ENCODE data around the gene RALGDS.
"Not testable (repeated sequence)": the region's sequence is repeated elsewhere in the genome, so short reads cannot be mapped to it uniquely, and the experiment has no call there.

RALGDS gene

DNA sequence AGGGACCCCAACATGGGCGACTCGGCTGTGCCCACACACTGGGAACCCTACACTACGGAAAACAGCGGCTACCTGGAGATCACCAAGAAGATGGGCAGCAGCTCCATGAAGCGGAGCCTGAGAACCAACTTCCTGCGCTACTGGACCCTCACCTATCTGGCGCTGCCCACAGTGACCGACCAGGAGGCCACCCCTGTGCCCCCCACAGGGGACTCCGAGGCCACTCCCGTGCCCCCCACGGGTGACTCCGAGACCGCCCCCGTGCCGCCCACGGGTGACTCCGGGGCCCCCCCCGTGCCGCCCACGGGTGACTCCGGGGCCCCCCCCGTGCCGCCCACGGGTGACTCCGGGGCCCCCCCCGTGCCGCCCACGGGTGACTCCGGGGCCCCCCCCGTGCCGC, 50.1 kb downstream of the RALGDS start:
- not testable (repeated sequence) for FAIRE-seq; DNase-seq (ENCODE audit: low spot score)

GRCh38 chr9:133070500-133070961, 50.5 kb downstream of the RALGDS start:
- not testable (repeated sequence) for DNase-seq (ENCODE audit: low spot score)
- FAIRE-seq, result peak; percentile 67

DNA sequence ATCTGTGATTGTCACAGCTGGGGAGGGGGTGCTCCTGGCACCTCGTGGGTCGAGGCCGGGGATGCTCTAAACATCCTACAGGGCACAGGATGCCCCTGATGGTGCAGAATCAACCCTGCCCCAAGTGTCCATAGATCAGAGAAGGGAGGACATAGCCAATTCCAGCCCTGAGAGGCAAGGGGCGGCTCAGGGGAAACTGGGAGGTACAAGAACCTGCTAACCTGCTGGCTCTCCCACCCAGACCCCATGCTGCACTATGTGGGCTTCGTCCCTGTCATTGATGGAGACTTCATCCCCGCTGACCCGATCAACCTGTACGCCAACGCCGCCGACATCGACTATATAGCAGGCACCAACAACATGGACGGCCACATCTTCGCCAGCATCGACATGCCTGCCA, 52.6 kb downstream of the RALGDS start:
- DNase-seq (ENCODE audit: low spot score), result not testable (repeated sequence)
- FAIRE-seq, result peak; percentile 99

DNA sequence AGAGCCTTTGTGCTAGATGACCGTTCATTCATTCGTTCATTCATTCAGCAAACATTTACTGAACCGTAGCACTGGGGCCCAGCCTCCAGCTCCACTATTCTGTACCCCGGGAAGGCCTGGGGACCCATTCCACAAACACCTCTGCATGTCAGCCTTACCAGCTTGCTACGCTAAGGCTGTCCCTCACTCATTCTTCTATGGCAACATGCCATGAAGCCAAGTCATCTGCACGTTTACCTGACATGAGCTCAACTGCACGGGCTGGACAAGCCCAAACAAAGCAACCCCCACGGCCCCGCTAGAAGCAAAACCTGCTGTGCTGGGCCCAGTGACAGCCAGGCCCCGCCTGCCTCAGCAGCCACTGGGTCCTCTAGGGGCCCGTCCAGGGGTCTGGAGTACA, 53.2 kb downstream of the RALGDS start:
- FAIRE-seq (no peak), DNase-seq (ENCODE audit: low spot score) (no peak)

DNA sequence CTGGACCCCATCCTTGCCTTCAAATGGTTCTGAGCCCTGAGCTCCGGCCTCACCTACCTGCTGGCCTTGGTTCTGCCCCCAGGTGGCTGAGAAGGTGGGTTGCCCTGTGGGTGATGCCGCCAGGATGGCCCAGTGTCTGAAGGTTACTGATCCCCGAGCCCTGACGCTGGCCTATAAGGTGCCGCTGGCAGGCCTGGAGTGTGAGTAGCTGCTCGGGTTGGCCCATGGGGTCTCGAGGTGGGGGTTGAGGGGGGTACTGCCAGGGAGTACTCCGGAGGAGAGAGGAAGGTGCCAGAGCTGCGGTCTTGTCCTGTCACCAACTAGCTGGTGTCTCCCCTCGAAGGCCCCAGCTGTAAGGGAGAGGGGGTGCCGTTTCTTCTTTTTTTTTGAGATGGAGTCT, 54.0 kb downstream of the RALGDS start:
- FAIRE-seq, result no peak

DNA sequence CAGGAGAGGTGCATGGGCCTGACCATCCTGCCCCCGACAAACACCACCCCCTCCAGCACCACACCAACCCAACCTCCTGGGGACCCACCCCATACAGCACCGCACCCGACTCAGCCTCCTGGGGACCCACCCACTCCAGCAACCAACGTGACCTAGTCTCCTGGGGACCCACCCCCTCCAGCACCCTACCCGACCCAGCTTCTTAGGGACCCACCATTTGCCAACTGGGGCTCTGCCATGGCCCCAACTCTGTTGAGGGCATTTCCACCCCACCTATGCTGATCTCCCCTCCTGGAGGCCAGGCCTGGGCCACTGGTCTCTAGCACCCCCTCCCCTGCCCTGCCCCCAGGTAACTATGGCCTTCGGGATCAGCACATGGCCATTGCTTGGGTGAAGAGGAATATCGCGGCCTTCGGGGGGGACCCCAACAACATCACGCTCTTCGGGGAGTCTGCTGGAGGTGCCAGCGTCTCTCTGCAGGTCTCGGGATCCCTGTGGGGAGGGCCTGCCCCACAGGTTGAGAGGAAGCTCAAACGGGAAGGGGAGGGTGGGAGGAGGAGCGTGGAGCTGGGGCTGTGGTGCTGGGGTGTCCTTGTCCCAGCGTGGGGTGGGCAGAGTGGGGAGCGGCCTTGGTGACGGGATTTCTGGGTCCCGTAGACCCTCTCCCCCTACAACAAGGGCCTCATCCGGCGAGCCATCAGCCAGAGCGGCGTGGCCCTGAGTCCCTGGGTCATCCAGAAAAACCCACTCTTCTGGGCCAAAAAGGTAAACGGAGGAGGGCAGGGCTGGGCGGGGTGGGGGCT, 54.7 kb downstream of the RALGDS start:
- FAIRE-seq (no peak), DNase-seq (ENCODE audit: low spot score) (no peak)

More for the DNA sequence above, 54.0 kb downstream of the RALGDS start:
- DNase-seq (ENCODE audit: low spot score), result no peak

- no peak for FAIRE-seq
Observed at GRCh38 chr9:133065070-133065388, 56.0 kb downstream of the RALGDS start.

DNA sequence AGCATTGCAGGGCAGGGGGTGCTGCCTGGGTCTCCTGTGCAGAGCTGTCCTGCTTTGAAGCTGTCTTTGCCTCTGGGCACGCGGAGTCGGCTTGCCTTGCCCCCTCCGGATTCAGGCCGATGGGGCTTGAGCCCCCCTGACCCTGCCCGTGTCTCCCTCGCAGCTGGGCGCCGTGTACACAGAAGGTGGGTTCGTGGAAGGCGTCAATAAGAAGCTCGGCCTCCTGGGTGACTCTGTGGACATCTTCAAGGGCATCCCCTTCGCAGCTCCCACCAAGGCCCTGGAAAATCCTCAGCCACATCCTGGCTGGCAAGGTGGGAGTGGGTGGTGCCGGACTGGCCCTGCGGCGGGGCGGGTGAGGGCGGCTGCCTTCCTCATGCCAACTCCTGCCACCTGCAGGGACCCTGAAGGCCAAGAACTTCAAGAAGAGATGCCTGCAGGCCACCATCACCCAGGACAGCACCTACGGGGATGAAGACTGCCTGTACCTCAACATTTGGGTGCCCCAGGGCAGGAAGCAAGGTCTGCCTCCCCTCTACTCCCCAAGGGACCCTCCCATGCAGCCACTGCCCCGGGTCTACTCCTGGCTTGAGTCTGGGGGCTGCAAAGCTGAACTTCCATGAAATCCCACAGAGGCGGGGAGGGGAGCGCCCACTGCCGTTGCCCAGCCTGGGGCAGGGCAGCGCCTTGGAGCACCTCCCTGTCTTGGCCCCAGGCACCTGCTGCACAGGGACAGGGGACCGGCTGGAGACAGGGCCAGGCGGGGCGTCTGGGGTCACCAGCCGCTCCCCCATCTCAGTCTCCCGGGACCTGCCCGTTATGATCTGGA, 56.6 kb downstream of the RALGDS start:
- DNase-seq (ENCODE audit: low spot score), result no peak
- FAIRE-seq, result no peak

More at GRCh38 chr9:133065070-133065388, 56.0 kb downstream of the RALGDS start:
- no peak for DNase-seq (ENCODE audit: low spot score)

- FAIRE-seq, result no peak
Observed at GRCh38 chr9:133063500-133064231, 57.4 kb downstream of the RALGDS start.

DNA sequence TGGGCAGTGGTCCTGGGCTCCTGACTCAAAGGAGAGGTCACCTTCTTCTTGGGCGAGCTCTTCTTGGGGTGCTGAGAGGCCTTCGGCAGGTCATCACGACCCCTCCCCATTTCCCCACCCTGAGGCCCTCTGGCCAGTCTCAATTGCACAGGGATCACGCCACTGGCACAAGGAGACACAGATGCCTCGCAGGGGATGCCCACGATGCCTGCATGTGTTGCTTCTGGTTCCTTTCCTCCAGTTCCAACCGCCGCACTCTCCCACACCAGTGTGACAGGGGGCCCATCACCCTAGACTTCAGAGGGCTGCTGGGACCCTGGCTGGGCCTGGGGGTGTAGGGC, 57.9 kb downstream of the RALGDS start:
- DNase-seq (ENCODE audit: low spot score) (no peak), FAIRE-seq (no peak)

More at GRCh38 chr9:133063500-133064231, 57.4 kb downstream of the RALGDS start:
- DNase-seq (ENCODE audit: low spot score), result no peak

DNA sequence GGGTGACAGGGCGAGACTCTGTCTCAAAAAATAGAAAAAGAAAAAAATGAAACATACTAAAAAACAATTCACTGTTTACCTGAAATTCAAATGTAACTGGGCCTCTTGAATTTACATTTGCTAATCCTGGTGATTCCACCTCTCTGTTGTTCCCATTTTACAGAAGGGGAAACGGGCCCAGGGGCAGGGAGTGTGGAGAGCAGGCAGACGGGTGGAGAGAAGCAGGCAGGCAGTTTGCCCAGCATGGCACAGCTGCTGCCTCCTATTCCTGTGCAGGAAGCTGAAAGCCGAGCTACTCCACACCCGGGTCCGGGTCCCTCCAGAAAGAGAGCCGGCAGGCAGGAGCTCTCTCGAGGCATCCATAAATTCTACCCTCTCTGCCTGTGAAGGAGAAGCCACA, 58.5 kb downstream of the RALGDS start:
- DNase-seq (ENCODE audit: low spot score), result not testable (repeated sequence)
- peak; percentile 44 for FAIRE-seq

GRCh38 chr9:133061764-133062145, 59.3 kb downstream of the RALGDS start, which contains the start of gene CEL:
TSS of gene CEL (plus strand) at chr9:133061981. CDS start at chr9:133062003, 22 bp downstream.
- peak; percentile 88 for FAIRE-seq
- not testable (repeated sequence) for DNase-seq (ENCODE audit: low spot score)

GRCh38 chr9:133061019-133061763, 59.8 kb downstream of the RALGDS start:
- FAIRE-seq; DNase-seq (ENCODE audit: low spot score): not testable (repeated sequence)

- FAIRE-seq, result no peak
- DNase-seq (ENCODE audit: low spot score), result no peak
Observed at GRCh38 chr9:133060417-133060841, 60.6 kb downstream of the RALGDS start.

DNA sequence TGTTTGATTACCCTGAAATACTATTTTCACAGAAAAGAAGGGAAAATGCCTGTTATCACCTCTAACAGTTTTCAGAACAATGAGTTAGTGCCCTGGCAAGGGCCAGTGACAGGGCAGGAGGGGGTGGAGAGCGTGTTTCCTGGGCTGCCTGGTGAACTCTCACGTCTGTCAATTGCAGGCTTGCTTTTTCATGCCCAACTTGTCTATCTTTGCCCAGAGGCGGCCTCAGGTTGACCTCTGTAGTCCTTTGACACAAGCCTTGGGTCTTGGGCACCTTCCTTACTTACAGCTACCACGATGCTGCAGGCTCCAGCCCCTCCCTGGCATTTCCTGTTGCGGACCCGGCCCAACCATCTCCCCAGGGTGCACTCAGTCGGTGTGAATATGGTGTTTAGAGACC, 61.4 kb downstream of the RALGDS start:
- FAIRE-seq (no peak), DNase-seq (ENCODE audit: low spot score) (no peak)

- DNase-seq (ENCODE audit: low spot score), result no peak
- no peak for FAIRE-seq
Observed at GRCh38 chr9:133058550-133059320, 62.3 kb downstream of the RALGDS start.

GRCh38 chr9:133058071-133058470, 63.0 kb downstream of the RALGDS start:
- FAIRE-seq, result no peak
- DNase-seq (ENCODE audit: low spot score), result no peak

GRCh38 chr9:133057553-133057952, 63.5 kb downstream of the RALGDS start:
- FAIRE-seq, result no peak
- no peak for DNase-seq (ENCODE audit: low spot score)

GRCh38 chr9:133057006-133057405, 64.0 kb downstream of the RALGDS start:
- FAIRE-seq, result no peak
- no peak for DNase-seq (ENCODE audit: low spot score)

GRCh38 chr9:133056533-133056932, 64.5 kb downstream of the RALGDS start:
- FAIRE-seq, result no peak
- DNase-seq (ENCODE audit: low spot score), result no peak

All from urothelium cell line (cell line).